GM19452 (cell line): Measurements from ENCODE around the gene TBC1D21.
"Not testable (repeated sequence)": the region's sequence is repeated elsewhere in the genome, so short reads cannot be mapped to it uniquely, and the experiment has no call there.

Experiments
- ATAC-seq: cut with Tn5 transposase; IDR thresholded peaks from one replicate; pipeline ENCODE4 v1.9.1; 2021; ENCODE audit not compliant: unreplicated experiment

The TBC1D21 gene

DNA sequence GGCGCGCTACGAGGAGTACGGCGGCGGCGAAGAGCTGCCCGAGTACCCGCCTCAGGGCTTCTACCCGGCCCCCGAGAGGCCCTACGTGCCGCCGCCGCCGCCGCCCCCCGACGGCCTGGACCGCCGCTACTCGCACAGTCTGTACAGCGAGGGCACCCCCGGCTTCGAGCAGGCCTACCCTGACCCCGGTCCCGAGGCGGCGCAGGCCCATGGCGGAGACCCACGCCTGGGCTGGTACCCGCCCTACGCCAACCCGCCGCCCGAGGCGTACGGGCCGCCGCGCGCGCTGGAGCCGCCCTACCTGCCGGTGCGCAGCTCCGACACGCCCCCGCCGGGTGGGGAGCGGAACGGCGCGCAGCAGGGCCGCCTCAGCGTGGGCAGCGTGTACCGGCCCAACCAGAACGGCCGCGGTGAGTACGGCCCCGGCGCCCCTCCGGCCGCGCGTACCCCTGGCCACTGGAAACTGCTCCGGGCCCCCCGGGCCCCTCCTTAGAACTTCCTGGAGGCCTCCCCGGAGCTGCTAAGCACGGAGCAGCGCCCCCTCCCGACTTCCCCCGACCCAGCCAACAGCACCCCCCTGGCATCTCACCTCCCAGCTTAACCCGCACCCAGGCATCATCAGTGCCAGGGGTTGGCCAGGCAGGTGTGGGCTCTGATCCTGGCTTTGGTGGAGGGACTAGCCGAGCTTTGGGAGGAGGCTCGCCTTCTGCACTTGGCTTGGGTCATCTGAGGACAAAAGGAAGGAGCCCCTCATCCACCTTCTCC, 54.3 kb downstream of the TBC1D21 start:
- ATAC-seq: no peak

DNA sequence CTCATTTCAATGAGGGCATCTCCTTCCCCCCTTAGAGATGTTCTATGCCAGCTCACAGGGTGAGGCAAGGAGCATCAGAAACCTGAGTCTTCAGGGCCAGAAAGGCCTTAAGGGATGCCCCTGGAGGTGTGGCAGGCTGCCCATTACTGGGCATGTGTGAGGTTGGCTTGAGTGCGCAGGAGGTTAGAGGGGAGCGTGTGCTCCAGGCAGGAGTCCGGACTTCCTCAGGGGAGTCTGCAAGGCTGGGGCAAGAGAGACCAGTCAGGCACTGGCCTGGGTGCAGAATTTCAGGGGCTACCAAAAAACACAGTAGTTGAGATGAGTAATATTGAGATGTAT, 54.8 kb downstream of the TBC1D21 start:
- ATAC-seq: no peak

DNA sequence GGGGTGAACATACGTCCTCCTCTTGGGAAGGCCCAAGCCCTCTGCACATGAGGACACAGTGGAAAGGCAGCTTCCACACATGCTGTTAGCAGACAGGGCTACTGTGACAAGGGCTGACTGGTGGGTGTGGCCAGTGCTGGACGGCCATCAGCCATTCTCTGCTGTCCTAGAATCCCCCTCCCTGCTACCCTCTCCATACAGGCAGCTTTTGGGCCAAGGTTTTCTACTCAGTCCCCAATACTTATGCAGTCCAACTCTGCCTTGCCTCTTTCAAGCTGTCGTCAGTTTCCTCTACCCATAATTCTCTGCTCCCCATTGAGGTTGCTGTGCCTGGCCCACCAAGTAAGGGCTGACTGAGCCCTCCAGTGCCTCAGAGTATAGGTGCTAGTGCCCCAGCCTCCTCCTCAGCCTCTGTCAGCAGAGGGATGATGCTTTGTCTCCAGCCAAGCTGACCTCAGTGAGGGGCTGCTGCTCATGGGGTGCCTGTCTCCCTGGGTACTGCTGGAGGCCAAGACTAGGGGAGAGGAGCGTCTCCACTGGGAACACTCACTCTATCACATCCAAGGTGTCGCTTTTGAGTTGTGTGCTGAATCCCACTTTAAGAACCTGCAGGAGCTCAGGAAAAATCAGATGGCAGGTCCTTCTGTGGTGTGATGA, 55.7 kb downstream of the TBC1D21 start:
- no peak for ATAC-seq

GRCh38 chr15:73930371-73930770, 57.0 kb downstream of the TBC1D21 start:
- no peak for ATAC-seq

GRCh38 chr15:73930790-73931281, 57.5 kb downstream of the TBC1D21 start:
- no peak for ATAC-seq

GRCh38 chr15:73931441-73931840, 58.1 kb downstream of the TBC1D21 start:
- no peak for ATAC-seq

- ATAC-seq: no peak
Measured at GRCh38 chr15:73932381-73933191, 59.2 kb downstream of the TBC1D21 start.

- ATAC-seq: no peak
Measured at GRCh38 chr15:73934281-73934680, 60.9 kb downstream of the TBC1D21 start.

DNA sequence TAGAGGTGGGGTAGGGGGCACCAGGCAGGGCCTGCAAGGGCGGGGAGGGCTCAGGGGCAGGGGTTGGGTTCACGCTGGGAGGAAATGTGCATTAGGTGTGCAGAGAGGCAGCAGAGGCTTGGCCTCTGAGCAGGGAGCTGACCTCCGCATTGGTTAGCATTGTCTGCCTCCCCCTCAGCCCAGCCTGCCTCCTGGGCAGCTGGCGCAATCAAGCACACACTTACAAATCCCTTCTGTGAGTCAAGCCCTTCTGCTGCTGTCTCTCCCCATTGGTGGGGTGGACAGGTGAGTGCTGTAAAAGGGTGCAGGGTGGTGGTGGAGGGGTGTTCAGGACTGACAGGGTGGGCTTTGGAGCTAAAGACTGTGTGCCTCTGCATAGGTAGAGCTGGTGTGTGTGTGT, 62.2 kb downstream of the TBC1D21 start:
- ATAC-seq: no peak

GRCh38 chr15:73936181-73936580, 62.8 kb downstream of the TBC1D21 start:
- no peak for ATAC-seq

- no peak for ATAC-seq
Measured at GRCh38 chr15:73936588-73937290, 63.4 kb downstream of the TBC1D21 start.

DNA sequence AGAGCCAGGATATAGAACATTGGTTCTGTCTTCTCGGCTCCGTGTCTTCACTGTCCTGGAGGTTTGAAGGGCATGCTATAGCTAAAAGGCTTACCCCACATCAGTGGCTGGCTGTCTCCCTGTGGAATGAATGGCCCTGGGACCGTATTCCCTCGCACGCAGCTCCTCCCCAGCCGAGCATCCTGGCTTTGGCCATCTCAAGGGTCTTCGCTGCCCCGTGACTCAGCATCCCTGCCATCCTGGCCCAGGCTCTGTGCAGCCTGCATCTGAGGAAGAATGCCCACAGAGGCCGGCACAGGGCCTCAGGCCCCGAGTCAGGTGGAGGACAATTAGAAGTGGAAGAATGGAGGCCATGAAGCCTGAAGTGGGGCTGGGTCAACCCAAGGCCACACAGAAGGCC, 63.9 kb downstream of the TBC1D21 start:
- no peak for ATAC-seq

DNA sequence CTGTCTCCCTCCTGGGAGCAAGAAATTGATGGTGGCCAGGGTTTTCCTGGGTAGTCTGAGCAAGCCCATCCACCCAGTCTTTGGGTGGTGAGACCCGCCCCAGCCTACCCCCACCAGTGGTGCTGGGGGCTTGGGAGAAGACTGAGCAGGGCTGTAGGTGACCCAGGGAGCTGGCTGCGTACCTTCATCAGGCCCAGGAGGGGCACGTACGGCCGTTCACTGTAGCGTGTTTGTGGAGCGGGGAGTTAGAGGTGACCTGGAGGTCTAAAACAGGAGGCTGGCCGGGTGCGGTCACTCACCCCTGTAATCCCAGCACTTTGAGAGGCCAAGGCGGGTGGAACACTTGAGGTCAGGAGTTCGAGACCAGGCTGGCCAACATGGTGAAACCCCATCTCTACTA, 64.4 kb downstream of the TBC1D21 start:
- no peak for ATAC-seq

- not testable (repeated sequence) for ATAC-seq
Measured at GRCh38 chr15:73938516-73938915, 65.2 kb downstream of the TBC1D21 start.
